WTC11 (cell line): ENCODE data around the gene UMAD1. TPM values are rescaled to one million over a fixed set of nuclear protein-coding genes. Genes with fewer than 3 reads are reported as not detected.

Experiments
- ATAC-seq: fragments of 200-7000 bp; cut with Tn5 transposase; 2 replicates; pipeline ENCODE4 v1.10.0; 2021; ENCODE audit warnings: mild to moderate bottlenecking, moderate library complexity
- CTCF ChIA-PET: fragments of 300-600 bp; sonication (Branson Sonifier 250); formaldehyde crosslinking; loops from one replicate; lab custom pipeline; 2021; ENCODE audit warnings: antibody characterized with exemption; lab: Charles Lee
- POLR2A ChIA-PET: fragments of 350-600 bp; sonication (Branson Sonifier 250); formaldehyde crosslinking; loops from one replicate; lab custom pipeline; 2021; ENCODE audit warnings: antibody characterized with exemption; lab: Charles Lee
- DNase-seq: peaks from one replicate; pipeline ENCODE4 v3.0.0; 2021; ENCODE audit warnings: low spot score
- H3K27ac Mint-ChIP-seq: 2 replicates; pipeline ENCODE4 v1.8.0; 2021; ENCODE audit warnings: mixed read lengths
- H3K27me3 Mint-ChIP-seq: 2 replicates; pipeline ENCODE4 v1.8.0; 2021; ENCODE audit warnings: low read depth, mild to moderate bottlenecking, moderate library complexity, mixed read lengths
- H3K36me3 Mint-ChIP-seq: 2 replicates; pipeline ENCODE4 v1.8.0; 2021; ENCODE audit warnings: mixed read lengths
- H3K4me1 Mint-ChIP-seq: 2 replicates; pipeline ENCODE4 v1.8.0; 2022; ENCODE audit warnings: mixed read lengths
- H3K4me3 Mint-ChIP-seq: 2 replicates; pipeline ENCODE4 v1.8.0; 2021; ENCODE audit warnings: mild to moderate bottlenecking, moderate library complexity, mixed read lengths
- H3K9me3 Mint-ChIP-seq: 2 replicates; pipeline ENCODE4 v1.8.0; 2021; ENCODE audit warnings: mixed read lengths
- JAZF1 ChIP-seq: fragments of 250-450 bp; sonication (Bioruptor Pico); IDR thresholded peaks from 2 replicates; pipeline ENCODE4 v1.9.0; 2021; ENCODE audit warnings: moderate library complexity, mild to moderate bottlenecking, inconsistent platforms
- JUN ChIP-seq: sonication (generic); formaldehyde crosslinking; IDR thresholded peaks from 2 replicates; pipeline ENCODE4 v1.8.0; 2023; ENCODE audit warnings: mild to moderate bottlenecking, missing genetic modification reagents
- KAT7 ChIP-seq: sonication (generic); formaldehyde crosslinking; IDR thresholded peaks from 2 replicates; pipeline ENCODE4 v1.8.1; 2023; ENCODE audit warnings: missing genetic modification reagents, mild to moderate bottlenecking, borderline replicate concordance
- MXD4 ChIP-seq: fragments of 250-450 bp; sonication (Bioruptor Pico); IDR thresholded peaks from 2 replicates; pipeline ENCODE4 v1.8.0; 2021; ENCODE audit warnings: mild to moderate bottlenecking, moderate library complexity, borderline replicate concordance
- SMAD3 ChIP-seq: sonication (generic); formaldehyde crosslinking; IDR thresholded peaks from 2 replicates; pipeline ENCODE4 v1.8.0; 2022; ENCODE audit warnings: missing genetic modification reagents, mild to moderate bottlenecking, borderline replicate concordance
- ZBTB21 ChIP-seq: sonication (generic); formaldehyde crosslinking; IDR thresholded peaks from 2 replicates; pipeline ENCODE4 v1.8.1; 2023; ENCODE audit warnings: mild to moderate bottlenecking, missing genetic modification reagents, borderline replicate concordance
- ZNF317 ChIP-seq: sonication (generic); formaldehyde crosslinking; IDR thresholded peaks from 2 replicates; pipeline ENCODE4 v1.8.1; 2023; ENCODE audit warnings: low read depth, mild to moderate bottlenecking, moderate library complexity, missing genetic modification reagents, borderline replicate concordance
- ZNF396 ChIP-seq: fragments of 250-450 bp; sonication (Bioruptor Pico); IDR thresholded peaks from 2 replicates; pipeline ENCODE4 v1.8.0; 2021; ENCODE audit warnings: mild to moderate bottlenecking, moderate library complexity, borderline replicate concordance
- ZNF416 ChIP-seq: fragments of 250-450 bp; sonication (Bioruptor Pico); IDR thresholded peaks from 2 replicates; pipeline ENCODE4 v1.9.0; 2021; ENCODE audit warnings: mild to moderate bottlenecking, inconsistent platforms
- total RNA-seq: library from RNA; stranded (reverse); gene quantifications from 3 replicates; pipeline ENCODE4 v1.2.3, GENCODE V29; 2021
- TF ChIP-seq, protein P1 (sequence below): sonication (generic); formaldehyde crosslinking; IDR thresholded peaks from 2 replicates; pipeline ENCODE4 v1.8.0; 2023; ENCODE audit warnings: missing genetic modification reagents, mild to moderate bottlenecking, borderline replicate concordance
- TF ChIP-seq, protein P2 (sequence below): fragments of 250-450 bp; sonication (Bioruptor Pico); conservative IDR thresholded peaks from 2 replicates; pipeline ENCODE4 v1.9.0; 2021; ENCODE audit warnings: mild to moderate bottlenecking
- TF ChIP-seq, protein P3 (sequence below): fragments of 250-450 bp; sonication (Bioruptor Pico); IDR thresholded peaks from 2 replicates; pipeline ENCODE4 v1.8.0; 2021; ENCODE audit warnings: mild to moderate bottlenecking
- TF ChIP-seq, protein P4 (sequence below): sonication (generic); formaldehyde crosslinking; IDR thresholded peaks from 2 replicates; pipeline ENCODE4 v1.8.1; 2022; ENCODE audit warnings: mild to moderate bottlenecking, moderate library complexity, missing genetic modification reagents
- TF ChIP-seq, protein P5 (sequence below): fragments of 250-450 bp; sonication (Bioruptor Pico); IDR thresholded peaks from 2 replicates; pipeline ENCODE4 v1.9.0; 2021; ENCODE audit warnings: mild to moderate bottlenecking
- TF ChIP-seq, protein P6 (sequence below): sonication (generic); formaldehyde crosslinking; IDR thresholded peaks from 2 replicates; pipeline ENCODE4 v1.8.0; 2022; ENCODE audit warnings: mild to moderate bottlenecking, missing genetic modification reagents

The UMAD1 gene
- total RNA-seq, 1 experiment from 2014 or later: 13.0 TPM

DNA sequence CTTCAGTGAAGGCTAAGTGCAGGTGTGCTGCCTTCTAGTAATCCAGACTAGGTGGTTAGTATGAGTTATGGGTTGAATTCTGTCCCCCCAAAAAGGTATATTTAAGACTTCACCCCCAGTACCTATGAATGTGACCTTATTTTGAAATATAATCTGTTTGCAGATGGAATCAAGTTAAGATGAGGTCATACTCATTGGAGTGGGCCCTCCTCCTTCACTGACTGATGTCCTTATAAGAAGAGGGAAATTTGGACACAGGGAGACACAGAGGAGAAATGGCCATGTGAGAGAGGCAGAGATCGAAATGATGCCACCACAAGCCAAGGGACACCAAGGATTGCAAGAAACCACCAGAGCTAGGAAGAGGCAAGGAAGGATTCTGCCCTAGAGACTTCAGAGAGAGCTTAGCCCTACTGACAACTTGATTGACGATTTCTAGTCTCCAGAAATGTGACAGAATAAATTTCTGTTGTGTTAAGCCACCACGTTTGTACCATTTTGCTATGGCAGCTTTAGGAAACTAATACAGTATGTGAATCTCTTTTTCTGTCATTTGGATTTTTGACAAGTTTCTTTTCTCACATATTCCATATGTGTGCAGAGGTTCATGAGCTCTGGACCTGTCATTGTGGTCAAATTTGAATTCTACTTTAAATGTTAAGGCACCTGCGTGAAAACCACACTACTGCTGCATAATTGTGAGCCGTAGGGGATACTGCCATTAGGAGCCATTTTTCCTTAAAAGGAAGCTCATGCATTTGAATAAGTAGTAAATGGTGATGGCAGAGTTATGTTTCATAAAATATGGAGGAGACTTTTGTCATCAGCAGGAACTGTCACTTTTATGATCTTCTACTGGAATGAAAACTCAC lies 80.4 kb downstream of the UMAD1 start (continued):
- TF ChIP-seq, protein P1, sequence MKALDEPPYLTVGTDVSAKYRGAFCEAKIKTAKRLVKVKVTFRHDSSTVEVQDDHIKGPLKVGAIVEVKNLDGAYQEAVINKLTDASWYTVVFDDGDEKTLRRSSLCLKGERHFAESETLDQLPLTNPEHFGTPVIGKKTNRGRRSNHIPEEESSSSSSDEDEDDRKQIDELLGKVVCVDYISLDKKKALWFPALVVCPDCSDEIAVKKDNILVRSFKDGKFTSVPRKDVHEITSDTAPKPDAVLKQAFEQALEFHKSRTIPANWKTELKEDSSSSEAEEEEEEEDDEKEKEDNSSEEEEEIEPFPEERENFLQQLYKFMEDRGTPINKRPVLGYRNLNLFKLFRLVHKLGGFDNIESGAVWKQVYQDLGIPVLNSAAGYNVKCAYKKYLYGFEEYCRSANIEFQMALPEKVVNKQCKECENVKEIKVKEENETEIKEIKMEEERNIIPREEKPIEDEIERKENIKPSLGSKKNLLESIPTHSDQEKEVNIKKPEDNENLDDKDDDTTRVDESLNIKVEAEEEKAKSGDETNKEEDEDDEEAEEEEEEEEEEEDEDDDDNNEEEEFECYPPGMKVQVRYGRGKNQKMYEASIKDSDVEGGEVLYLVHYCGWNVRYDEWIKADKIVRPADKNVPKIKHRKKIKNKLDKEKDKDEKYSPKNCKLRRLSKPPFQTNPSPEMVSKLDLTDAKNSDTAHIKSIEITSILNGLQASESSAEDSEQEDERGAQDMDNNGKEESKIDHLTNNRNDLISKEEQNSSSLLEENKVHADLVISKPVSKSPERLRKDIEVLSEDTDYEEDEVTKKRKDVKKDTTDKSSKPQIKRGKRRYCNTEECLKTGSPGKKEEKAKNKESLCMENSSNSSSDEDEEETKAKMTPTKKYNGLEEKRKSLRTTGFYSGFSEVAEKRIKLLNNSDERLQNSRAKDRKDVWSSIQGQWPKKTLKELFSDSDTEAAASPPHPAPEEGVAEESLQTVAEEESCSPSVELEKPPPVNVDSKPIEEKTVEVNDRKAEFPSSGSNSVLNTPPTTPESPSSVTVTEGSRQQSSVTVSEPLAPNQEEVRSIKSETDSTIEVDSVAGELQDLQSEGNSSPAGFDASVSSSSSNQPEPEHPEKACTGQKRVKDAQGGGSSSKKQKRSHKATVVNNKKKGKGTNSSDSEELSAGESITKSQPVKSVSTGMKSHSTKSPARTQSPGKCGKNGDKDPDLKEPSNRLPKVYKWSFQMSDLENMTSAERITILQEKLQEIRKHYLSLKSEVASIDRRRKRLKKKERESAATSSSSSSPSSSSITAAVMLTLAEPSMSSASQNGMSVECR (CRISPR knock-in tag): no peak
- TF ChIP-seq KAT7 (CRISPR knock-in tag): no peak

DNA sequence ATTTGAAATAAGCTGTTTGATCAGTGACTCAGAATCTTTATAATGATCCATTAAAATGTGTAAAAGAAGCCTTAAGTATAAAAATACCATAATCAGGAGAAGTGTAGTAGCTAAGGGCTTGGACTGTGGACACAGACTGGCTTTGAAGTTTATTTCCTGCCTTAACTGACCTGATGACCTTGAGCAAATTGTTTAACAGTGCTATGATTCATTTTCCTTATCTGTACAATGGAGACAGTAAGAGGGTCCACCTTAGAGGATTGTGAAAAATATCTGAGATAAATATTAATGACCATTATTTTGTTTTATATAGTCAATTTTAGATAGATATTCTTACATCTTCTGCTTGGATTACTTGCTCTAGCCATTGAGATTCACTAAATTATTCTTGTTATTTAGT lies 91.2 kb downstream of the UMAD1 start:
- no peak for ATAC-seq
- CTCF ChIA-PET: no interaction called here

DNA sequence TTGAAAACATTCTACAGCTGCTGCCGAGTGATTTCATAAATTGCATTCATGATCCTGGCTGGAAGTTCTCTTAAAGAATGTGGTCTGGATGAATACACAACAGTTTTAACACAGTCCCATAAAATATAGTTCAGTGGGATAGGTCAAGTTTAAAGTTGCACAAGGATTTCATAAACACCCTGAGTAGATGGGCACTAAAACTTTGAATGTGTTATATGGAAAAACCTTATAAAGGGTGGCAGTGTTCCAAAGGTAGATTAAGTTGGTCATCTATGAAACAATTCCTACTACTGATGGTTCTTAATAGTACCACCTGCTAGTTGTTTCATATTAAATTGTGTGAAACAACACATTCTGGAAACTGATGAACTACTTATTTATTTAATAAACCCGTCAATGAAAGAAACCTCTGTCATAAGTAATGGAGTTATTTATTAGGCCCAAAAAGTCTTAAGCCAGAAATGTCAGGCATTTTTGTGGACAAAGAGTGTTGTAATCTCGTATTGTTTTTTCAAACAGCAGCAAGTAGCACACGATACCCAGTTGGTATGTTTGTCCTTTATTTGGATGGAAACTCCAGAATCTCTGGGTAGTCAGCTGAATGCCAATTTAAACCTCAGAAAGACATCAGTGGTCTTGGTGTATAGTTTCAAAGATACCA lies 92.2 kb downstream of the UMAD1 start:
- ChIA-PET CTCF (no interaction called here), POLR2A (no interaction called here)
- Mint-ChIP-seq H3K27ac (no peak overlapping the region; the same call in 1 of the 2 replicates), H3K4me3 (no peak overlapping the region), H3K9me3 (peaks cover 3% of the 10 kb centered on the region; the same call in 1 of the 2 replicates), H3K4me1 (peaks cover 14% of the 10 kb centered on the region), H3K27me3 (no peaks in the 10 kb centered on the region), H3K36me3 (no peaks in the 10 kb centered on the region)
- no peak for ATAC-seq
- no peak for DNase-seq
- TF ChIP-seq ZNF416 (no peak), JAZF1 (CRISPR knock-in tag) (no peak)
- TF ChIP-seq, protein P1 (CRISPR knock-in tag): no peak
- TF ChIP-seq, protein P2, sequence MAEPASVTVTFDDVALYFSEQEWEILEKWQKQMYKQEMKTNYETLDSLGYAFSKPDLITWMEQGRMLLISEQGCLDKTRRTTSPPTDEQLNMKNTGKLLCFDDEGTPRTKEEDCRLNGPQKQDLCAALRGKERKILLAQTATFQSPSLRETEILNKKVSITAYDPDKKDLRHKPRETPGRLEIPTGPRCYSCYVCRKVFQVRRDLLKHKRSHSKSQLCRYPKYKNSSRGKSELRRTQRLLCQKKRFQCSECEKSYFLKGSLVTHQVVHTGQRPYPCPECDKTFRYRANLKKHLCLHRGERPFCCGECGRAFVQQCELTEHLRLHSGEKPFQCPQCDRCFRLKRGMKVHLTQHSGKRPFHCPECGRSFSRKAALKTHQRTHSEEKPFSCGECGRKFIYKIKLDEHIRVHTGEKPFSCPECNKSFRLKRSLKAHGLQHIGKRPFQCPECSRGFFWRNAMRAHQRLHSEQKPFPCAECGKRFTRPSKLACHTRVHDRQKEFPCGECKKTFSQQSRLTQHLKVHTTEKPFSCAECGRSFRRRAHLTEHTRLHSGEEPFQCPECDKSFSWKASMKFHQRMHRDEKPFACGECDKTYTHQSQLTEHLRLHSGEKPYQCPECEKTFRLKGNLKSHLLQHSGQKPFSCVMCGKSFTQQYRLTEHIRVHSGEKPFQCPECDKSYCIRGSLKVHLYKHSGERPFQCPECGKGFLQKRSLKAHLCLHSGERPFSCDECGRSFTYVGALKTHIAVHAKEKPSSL (CRISPR knock-in tag): no peak

More for the DNA sequence above, 91.2 kb downstream of the UMAD1 start:
- TF ChIP-seq, protein P3, sequence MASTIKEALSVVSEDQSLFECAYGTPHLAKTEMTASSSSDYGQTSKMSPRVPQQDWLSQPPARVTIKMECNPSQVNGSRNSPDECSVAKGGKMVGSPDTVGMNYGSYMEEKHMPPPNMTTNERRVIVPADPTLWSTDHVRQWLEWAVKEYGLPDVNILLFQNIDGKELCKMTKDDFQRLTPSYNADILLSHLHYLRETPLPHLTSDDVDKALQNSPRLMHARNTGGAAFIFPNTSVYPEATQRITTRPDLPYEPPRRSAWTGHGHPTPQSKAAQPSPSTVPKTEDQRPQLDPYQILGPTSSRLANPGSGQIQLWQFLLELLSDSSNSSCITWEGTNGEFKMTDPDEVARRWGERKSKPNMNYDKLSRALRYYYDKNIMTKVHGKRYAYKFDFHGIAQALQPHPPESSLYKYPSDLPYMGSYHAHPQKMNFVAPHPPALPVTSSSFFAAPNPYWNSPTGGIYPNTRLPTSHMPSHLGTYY (CRISPR knock-in tag): no peak
- TF ChIP-seq SMAD3 (CRISPR knock-in tag): no peak
- no peak for TF ChIP-seq MXD4 (CRISPR knock-in tag)
- TF ChIP-seq, protein P4, sequence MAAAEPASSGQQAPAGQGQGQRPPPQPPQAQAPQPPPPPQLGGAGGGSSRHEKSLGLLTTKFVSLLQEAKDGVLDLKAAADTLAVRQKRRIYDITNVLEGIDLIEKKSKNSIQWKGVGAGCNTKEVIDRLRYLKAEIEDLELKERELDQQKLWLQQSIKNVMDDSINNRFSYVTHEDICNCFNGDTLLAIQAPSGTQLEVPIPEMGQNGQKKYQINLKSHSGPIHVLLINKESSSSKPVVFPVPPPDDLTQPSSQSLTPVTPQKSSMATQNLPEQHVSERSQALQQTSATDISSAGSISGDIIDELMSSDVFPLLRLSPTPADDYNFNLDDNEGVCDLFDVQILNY: no peak
- TF ChIP-seq ZNF317 (CRISPR knock-in tag): no peak
- no peak for TF ChIP-seq ZNF396 (CRISPR knock-in tag)
- TF ChIP-seq, protein P5, sequence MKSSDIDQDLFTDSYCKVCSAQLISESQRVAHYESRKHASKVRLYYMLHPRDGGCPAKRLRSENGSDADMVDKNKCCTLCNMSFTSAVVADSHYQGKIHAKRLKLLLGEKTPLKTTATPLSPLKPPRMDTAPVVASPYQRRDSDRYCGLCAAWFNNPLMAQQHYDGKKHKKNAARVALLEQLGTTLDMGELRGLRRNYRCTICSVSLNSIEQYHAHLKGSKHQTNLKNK: no peak
- TF ChIP-seq JUN: no peak
- TF ChIP-seq, protein P6, sequence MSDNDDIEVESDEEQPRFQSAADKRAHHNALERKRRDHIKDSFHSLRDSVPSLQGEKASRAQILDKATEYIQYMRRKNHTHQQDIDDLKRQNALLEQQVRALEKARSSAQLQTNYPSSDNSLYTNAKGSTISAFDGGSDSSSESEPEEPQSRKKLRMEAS (CRISPR knock-in tag): no peak
- no peak for TF ChIP-seq ZBTB21 (CRISPR knock-in tag)
- TF ChIP-seq, all 79 proteins: peak for 0
- Mint-ChIP-seq H3K27ac (no peak overlapping the region), H3K4me1 (peaks cover 7% of the 10 kb centered on the region), H3K27me3 (no peaks in the 10 kb centered on the region), H3K4me3 (no peak overlapping the region), H3K36me3 (peaks cover 6% of the 10 kb centered on the region), H3K9me3 (peaks cover 12% of the 10 kb centered on the region)
- POLR2A ChIA-PET: no interaction called here
- no peak for DNase-seq
